ENCODE data around the gene POU2F2. TPM values are rescaled to one million over a fixed set of nuclear protein-coding genes. Genes with fewer than 3 reads are reported as not detected.
A peak's percentile ranks its signal among the peaks of the same experiment; 100 is the strongest.

The POU2F2 gene
- polyA plus RNA-seq, 6 donors from 2014 or later: 16.5 to 96.9 (median 24.0) TPM

DNA sequence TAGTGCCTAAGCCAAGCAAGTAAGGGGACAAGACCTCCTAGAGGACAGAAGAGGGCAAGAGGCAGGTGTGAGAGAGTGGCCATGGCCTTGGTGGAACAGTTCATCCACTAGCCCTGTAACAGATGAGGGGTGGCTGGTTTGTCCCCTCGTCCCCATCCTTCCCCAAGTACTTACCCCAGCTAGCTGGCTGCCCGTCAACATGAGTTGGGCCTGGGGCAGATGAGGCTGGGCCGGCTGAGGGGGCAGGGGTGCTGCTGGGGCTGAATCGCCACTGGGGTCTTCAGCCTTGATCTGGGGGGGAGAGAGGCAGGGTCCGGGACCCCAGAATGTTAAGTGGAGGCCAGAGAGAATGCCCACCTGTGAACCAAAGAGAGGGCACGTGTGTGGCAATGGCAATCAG is 15.2 kb downstream of the POU2F2 start:
- no peaks in the 10 kb centered on the region for H3K27me3 Mint-ChIP-seq
- H3K36me3 Mint-ChIP-seq: peaks cover 17 to 38% of the 10 kb centered on the region in 2 donors
- H3K9me3 Mint-ChIP-seq: no peaks in the 10 kb centered on the region
- ATAC-seq (ENCODE audit: low read depth in 2 of 2) (no peak), DNase-seq (no peak)
- H3K4me1 Mint-ChIP-seq: peaks cover 75 to 99% (median 95%) of the 10 kb centered on the region in 3 donors
- H3K4me3 Mint-ChIP-seq: peak overlapping the region in 4 of 8 donors; percentile 58 to 77 (median 70)
- peak overlapping the region in 5 of 6 donors; percentile 9 to 96 (median 60) for H3K27ac Mint-ChIP-seq

DNA sequence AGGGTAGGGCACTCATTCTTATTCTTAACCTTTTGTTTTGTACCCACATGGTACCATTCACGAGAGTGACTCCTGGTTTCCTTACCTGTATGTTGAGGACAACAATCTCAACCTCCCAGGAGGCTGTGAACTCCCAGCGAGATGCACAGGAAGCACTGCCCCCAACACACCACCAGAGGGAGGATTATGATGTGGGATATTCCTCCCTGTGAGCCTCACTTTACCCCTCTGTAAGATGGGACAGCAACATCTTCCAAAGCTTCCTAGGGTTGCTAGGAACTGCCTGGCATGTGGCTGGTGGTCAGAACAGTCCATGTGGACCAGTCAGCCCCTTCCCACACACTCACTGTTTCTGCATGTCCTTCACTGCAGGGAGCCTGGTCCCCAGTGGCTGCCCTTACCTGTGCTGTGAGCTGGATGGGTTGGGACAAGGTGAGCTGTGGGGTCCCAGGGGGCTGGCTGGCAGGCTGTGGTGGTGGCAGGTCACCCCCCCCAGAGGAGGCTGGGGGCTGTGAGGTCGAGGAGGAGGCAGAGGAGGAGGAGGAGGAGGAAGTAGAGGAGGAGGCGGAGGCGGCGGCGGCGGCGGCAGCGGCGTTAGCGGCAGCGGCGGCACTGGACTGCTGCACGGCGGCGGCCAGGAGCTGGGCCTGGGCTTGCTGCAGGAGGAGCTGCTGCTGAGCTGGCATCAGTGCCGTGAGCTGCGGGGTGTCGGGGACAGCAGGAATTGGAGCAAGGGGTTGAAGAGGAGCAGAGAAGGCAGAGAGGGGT is 15.8 kb downstream of the POU2F2 start:
- ATAC-seq (ENCODE audit: low read depth in 2 of 2): no peak

DNA sequence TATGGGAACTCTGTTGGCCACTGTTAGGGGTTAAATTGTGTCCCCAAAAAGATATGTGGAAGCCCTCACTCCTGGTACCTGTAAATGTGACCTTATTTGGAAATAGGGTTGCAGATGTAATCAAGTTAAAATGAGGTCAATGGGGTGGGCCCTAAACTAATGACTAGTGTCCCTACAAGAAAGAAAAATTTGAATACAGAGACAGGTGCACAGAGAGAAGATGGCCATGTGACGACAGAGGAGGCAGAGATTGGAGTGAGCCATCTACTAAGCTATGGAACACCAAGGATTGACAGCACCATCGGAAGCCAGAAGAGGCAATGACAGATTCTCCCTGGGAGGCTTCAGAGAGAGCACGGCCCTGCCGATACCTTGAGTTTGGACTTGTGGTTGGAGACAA is 16.5 kb downstream of the POU2F2 start:
- H3K4me1 Mint-ChIP-seq: peaks cover 74 to 96% (median 95%) of the 10 kb centered on the region in 3 donors
- no peaks in the 10 kb centered on the region for H3K9me3 Mint-ChIP-seq
- H3K4me3 Mint-ChIP-seq: peak overlapping the region; percentile 3 to 87 (median 74)
- no peak for DNase-seq
- H3K27ac Mint-ChIP-seq: peak overlapping the region; percentile 59 to 96 (median 90)
- ATAC-seq (ENCODE audit: low read depth in 2 of 2): peak; percentile 20 to 31
- no peaks in the 10 kb centered on the region for H3K27me3 Mint-ChIP-seq
- H3K36me3 Mint-ChIP-seq: peaks cover 22 to 44% of the 10 kb centered on the region in 2 donors

More for the DNA sequence above, 15.8 kb downstream of the POU2F2 start:
- peak overlapping the region in 6 of 8 donors; percentile 46 to 87 (median 77) for H3K4me3 Mint-ChIP-seq
- H3K4me1 Mint-ChIP-seq: peaks cover 74 to 97% (median 95%) of the 10 kb centered on the region in 3 donors
- DNase-seq: no peak
- peaks cover 17 to 38% of the 10 kb centered on the region in 2 donors for H3K36me3 Mint-ChIP-seq
- peak overlapping the region; percentile 59 to 96 (median 90) for H3K27ac Mint-ChIP-seq
- no peaks in the 10 kb centered on the region for H3K27me3 Mint-ChIP-seq
- H3K9me3 Mint-ChIP-seq: no peaks in the 10 kb centered on the region

DNA sequence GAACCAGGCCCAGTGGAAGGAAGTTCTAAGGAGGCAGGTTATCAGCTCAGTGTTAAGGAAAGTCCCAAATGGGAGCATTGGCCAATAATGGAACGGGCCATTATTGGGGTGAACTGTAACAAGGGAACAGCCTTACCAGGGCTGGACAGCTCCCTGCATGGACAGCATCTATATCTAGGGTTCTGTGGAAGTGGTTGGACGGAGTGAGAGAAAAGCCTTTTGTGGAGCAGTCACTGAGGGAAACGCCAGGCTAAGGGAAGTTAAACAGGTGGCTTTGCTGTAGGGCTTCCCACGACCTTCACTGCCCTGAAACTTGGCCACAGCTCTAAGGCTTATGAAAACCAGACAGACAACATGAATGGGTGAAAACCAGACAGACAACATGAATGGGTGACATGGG is 17.0 kb downstream of the POU2F2 start:
- H3K4me1 Mint-ChIP-seq: peaks cover 75 to 96% (median 92%) of the 10 kb centered on the region in 3 donors
- H3K4me3 Mint-ChIP-seq: peak overlapping the region; percentile 24 to 88 (median 85)
- peaks cover 22 to 46% of the 10 kb centered on the region in 2 donors for H3K36me3 Mint-ChIP-seq
- H3K9me3 Mint-ChIP-seq: no peaks in the 10 kb centered on the region
- H3K27me3 Mint-ChIP-seq: no peaks in the 10 kb centered on the region
- peak overlapping the region; percentile 59 to 96 (median 88) for H3K27ac Mint-ChIP-seq
- no peak for DNase-seq
- ATAC-seq (ENCODE audit: low read depth in 2 of 2): no peak

DNA sequence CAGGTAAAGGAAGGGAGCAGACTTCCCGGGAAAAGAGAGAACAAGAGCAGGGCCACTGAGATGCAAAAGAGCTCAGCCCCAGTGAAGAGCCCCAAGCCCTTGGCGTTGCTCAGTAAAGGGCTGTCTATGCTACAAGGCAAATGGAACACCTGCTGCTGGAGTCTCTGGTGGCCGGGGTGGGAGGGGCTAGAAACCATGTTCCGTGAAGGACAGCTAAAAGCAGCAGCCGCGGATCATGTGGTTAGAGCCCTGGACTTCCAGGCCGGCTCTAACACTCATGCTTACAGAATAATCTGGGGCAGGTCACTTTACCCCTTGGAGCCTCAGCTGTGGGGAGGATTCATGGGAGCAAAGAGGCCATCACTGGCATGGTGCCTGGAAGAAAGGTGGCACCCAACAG is 17.8 kb downstream of the POU2F2 start:
- Mint-ChIP-seq H3K4me3 (peak overlapping the region; percentile 65 to 93 (median 88)), H3K27me3 (no peaks in the 10 kb centered on the region), H3K36me3 (peaks cover 22 to 46% of the 10 kb centered on the region in 2 donors), H3K27ac (peak overlapping the region; percentile 84 to 96 (median 88)), H3K4me1 (peaks cover 75 to 93% (median 88%) of the 10 kb centered on the region in 3 donors), H3K9me3 (no peaks in the 10 kb centered on the region)
- ATAC-seq (ENCODE audit: low read depth in 2 of 2) (peak; percentile 70 to 73), DNase-seq (peak; percentile 47)

DNA sequence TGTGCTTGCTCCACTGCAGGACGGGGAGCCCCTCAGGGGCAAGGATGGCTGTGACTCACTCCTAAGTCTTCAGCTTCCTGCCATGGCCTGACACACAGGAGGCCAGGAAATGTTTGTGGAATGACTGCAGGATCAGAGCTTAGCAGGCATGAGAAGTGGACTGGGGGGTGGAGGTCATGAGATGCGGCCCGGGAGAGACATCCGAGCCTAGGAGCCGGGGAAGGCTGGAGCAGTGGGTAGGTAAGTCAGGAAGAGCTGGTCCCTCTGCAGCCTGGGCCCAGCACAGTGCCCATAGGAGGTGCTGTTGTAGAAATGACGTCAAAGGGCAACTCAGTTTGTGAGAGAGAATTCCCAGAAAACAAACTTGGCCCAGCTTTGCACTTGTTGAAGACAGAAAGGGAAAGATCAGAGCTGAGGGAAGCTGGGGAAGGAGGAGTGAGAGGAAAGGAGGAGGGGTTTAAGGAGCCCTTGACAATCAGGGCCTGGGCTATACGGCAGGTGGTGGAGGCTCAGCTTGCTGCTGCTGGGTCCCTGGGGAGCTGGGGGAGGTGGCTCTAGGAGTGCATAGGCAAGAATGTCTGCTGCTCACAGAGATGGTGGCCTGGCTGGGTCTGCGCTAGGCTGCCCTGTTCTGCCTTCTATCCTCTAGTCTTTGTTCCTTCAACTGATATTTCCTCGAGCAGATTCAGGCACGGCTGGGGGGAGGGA is 18.5 kb downstream of the POU2F2 start:
- Mint-ChIP-seq H3K27me3 (no peaks in the 10 kb centered on the region), H3K36me3 (peaks cover 19 to 43% of the 10 kb centered on the region in 2 donors), H3K9me3 (no peaks in the 10 kb centered on the region), H3K4me1 (peaks cover 71 to 93% (median 91%) of the 10 kb centered on the region in 3 donors), H3K27ac (peak overlapping the region; percentile 84 to 96 (median 92)), H3K4me3 (peak overlapping the region; percentile 65 to 93 (median 88))
- DNase-seq (peak; percentile 67), ATAC-seq (ENCODE audit: low read depth in 2 of 2) (peak; percentile 86 to 88)

DNA sequence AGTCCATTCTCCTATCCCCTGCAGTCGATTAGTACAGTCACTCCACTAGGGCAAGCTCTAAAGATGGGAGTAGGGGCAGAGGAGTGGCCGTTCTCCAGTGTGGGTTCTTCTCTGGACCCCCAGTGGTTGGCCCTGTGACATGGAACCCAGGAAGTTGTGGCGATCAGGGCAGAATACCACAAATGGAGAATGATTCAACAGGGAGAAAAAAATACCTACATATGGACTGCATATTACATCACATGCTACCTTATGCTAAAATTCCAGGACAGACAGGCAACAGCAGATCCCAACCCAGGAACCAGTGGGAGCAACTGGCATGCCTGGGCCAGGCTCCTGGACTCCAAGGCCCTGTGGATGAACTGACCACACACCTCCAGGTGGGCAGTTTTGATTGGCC is 20.4 kb downstream of the POU2F2 start:
- Mint-ChIP-seq H3K9me3 (no peaks in the 10 kb centered on the region), H3K27me3 (no peaks in the 10 kb centered on the region), H3K36me3 (peaks cover 15 to 35% of the 10 kb centered on the region in 2 donors), H3K4me1 (peaks cover 66 to 86% (median 85%) of the 10 kb centered on the region in 3 donors), H3K4me3 (peak overlapping the region in 1 of 8 donors; percentile 5), H3K27ac (peak overlapping the region in 5 of 6 donors; percentile 3 to 86 (median 28))
- ATAC-seq (ENCODE audit: low read depth in 2 of 2) (no peak), DNase-seq (no peak)

DNA sequence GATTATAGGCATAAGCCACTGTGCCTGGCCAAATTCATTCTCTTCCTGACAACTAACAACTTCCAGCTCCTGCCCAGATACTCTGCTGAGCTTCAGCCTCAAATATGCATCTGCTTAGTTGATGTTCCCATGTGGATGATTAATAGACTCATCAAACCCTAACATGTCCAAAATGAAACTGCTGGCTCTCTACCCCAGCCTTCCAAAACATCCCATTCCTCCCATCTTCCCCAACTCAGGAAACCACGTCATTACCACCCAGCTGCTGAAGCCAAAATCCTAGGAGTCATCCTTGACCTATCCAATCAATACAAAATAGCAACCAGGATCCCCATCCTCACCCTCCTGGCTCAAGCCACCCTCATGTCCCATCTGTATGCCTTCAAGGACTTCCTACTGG is 20.9 kb downstream of the POU2F2 start:
- Mint-ChIP-seq H3K4me3 (peak overlapping the region in 1 of 8 donors; percentile 57), H3K4me1 (peaks cover 65 to 85% (median 84%) of the 10 kb centered on the region in 3 donors), H3K27ac (peak overlapping the region in 4 of 6 donors; percentile 11 to 86 (median 62)), H3K36me3 (peaks cover 15 to 30% of the 10 kb centered on the region in 2 donors), H3K27me3 (no peaks in the 10 kb centered on the region), H3K9me3 (no peaks in the 10 kb centered on the region)
- ATAC-seq (ENCODE audit: low read depth in 2 of 2): no peak
- DNase-seq: no peak

DNA sequence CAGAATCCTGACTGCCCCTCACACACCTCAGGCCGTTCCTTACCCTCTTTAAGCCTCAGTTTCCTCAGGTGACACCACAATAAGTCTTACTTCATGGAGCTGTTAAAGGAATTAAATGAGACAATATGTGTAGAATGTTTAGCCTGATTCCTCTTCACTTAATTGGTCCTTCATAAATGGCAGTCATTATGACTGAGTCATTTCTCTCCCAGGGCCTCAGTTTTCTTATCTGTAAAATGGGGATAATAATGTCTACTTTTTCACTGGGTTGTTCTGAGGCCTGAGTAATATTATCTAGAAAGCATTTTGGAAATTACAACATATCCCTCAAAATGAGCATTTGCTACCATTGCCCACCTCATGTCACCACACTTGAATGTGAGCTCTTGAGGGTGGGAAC is 21.6 kb downstream of the POU2F2 start:
- peaks cover 10 to 24% of the 10 kb centered on the region in 2 donors for H3K36me3 Mint-ChIP-seq
- peak overlapping the region in 1 of 8 donors; percentile 63 for H3K4me3 Mint-ChIP-seq
- no peak for ATAC-seq (ENCODE audit: low read depth in 2 of 2)

DNA sequence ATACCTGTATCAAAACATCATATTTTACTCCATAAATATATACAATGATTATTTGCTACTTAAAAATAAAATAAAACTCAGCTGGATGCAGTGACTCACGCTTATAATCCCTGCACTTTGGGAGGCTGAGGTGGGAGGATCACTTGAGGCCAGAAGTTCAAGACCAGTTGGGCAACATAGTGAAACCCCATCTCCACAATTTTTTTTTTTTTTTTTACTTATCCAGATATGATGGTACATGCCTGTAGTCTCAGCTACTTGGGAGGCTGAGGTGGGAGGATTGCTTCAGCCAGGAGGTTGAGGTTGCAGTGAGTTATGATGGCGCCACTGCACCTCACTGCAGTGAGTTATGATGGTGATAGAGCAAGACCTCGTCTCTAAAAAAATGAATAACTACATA is 22.4 kb downstream of the POU2F2 start:
- Mint-ChIP-seq H3K4me1 (peaks cover 65 to 84% (median 84%) of the 10 kb centered on the region in 3 donors), H3K4me3 (peak overlapping the region in 1 of 8 donors; percentile 10), H3K27ac (no peak overlapping the region), H3K27me3 (no peaks in the 10 kb centered on the region), H3K9me3 (no peaks in the 10 kb centered on the region), H3K36me3 (peaks cover 5 to 24% of the 10 kb centered on the region in 2 donors)
- ATAC-seq (ENCODE audit: low read depth in 2 of 2) (no peak), DNase-seq (no peak)

More for the DNA sequence above, 21.6 kb downstream of the POU2F2 start:
- Mint-ChIP-seq H3K4me1 (peaks cover 65 to 84% (median 84%) of the 10 kb centered on the region in 3 donors), H3K27ac (peak overlapping the region in 4 of 6 donors; percentile 42 to 86 (median 74)), H3K9me3 (no peaks in the 10 kb centered on the region), H3K27me3 (no peaks in the 10 kb centered on the region)
- no peak for DNase-seq

DNA sequence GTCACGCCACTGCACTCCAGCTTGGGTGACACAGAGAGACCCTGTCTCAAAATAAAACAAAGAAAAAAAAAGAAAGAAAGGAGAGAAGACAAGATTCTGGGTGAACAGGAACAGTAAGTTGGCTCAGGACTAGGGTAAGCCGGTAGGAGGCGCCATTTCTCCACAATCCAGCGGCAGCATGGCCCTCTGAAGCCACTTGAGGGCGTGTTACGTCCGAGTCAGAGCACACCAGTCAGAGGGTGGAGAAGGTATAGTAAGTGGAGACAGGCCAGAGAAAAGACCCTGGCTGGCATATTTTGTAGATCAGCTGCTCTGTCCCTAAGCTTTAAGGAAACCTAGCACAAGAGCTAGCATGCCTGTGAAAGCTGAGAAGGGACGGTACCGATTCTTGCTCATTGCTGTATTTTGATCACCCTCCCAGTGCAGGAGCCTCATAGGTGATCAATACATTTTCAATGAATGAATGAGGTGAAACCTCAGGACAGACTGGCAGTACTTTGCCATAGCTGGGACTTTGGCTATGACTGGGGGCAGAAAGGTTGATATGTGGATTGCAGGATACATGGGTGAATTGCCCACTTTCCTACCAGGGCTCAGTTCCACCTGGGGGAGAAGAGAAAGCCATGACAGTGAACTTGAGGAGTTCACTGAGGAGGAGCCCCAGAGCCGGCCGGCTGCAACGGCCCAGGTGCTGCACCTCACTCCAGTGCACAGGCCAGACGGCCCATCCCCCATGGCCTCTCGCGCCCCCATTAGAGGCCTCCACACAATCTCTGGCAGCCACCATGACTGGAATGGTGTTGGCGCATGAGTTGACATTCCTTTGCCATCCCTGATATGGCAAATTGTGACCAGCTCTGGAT is 23.5 kb downstream of the POU2F2 start:
- Mint-ChIP-seq H3K4me3 (peak overlapping the region; percentile 5 to 71 (median 42)), H3K27me3 (no peaks in the 10 kb centered on the region), H3K36me3 (peaks cover 5 to 25% of the 10 kb centered on the region in 2 donors), H3K4me1 (peaks cover 60 to 80% (median 76%) of the 10 kb centered on the region in 3 donors), H3K27ac (peak overlapping the region in 4 of 6 donors; percentile 78 to 93 (median 82)), H3K9me3 (no peaks in the 10 kb centered on the region)
- DNase-seq (peak; percentile 85), ATAC-seq (ENCODE audit: low read depth in 2 of 2) (peak; percentile 96 to 97)

DNA sequence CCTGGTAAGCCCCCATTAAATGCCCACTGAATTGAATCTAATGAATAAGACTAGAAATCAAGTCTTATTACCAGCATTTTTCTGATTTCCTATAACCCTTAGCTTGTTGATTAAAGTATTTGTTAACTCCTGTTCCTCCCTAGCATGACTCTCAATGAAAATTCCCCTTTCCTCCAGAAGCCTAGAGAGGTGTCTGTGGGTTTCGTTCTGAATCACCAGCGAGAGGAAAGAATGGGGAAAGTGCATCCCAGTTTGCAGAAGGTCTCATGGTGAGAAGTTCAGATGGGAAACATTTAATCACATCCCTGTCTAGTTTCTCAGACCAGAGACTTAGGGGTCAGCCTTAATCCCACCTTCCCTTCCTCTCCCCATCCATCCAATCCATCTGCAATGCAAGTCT is 26.9 kb downstream of the POU2F2 start:
- Mint-ChIP-seq H3K27ac (peak overlapping the region in 4 of 6 donors; percentile 7 to 78 (median 44)), H3K4me3 (no peak overlapping the region), H3K36me3 (peaks cover 0 to 9% of the 10 kb centered on the region in 2 donors), H3K9me3 (no peaks in the 10 kb centered on the region), H3K4me1 (peaks cover 47 to 58% (median 57%) of the 10 kb centered on the region in 3 donors), H3K27me3 (no peaks in the 10 kb centered on the region)
- ATAC-seq (ENCODE audit: low read depth in 2 of 2) (no peak), DNase-seq (no peak)

Measured in naive B cell (primary cell).